Adrenal gland (tissue), 12 donors: Measurements from ENCODE around the gene PKNOX2. TPM values are rescaled to one million over a fixed set of nuclear protein-coding genes. Genes with fewer than 3 reads are reported as not detected.
"Not testable (repeated sequence)": the region's sequence is repeated elsewhere in the genome, so short reads cannot be mapped to it uniquely, and the experiment has no call there.

Source experiments
- DNase-seq, 7 donors: peaks; one replicate each; pipeline ENCODE4 v3.0.0-alpha.2; 2019 to 2020
- H3K27ac ChIP-seq, 5 donors: fragments of 200-600 bp; sonication (generic) in 4 of 5; 1 replicate in 3 of 5; 2 replicates in 2 of 5; pipeline versions ENCODE4 v1.5.1 to v1.8.0; 2016 to 2020; ENCODE audit warnings: mild to moderate bottlenecking in 1 of 5
- H3K27me3 ChIP-seq: fragments of 200-600 bp; 2 replicates; pipeline ENCODE4 v1.8.0; 2021
- H3K36me3 ChIP-seq, 2 donors: fragments of 200-600 bp; replicated peaks in 1 of 2; 1 replicate in 1 of 2; 2 replicates in 1 of 2; pipeline versions ENCODE4 v1.5.1 to v1.8.0; 2018 to 2022
- H3K4me1 ChIP-seq, 2 donors: fragments of 200-600 bp; replicated peaks in 1 of 2; 1 replicate in 1 of 2; 2 replicates in 1 of 2; pipeline versions ENCODE4 v1.5.1 to v1.8.0; 2018 to 2021
- H3K4me3 ChIP-seq, 4 donors: fragments of 200-600 bp; sonication (generic) in 3 of 4; one replicate each; pipeline ENCODE4 v1.5.1; 2016 to 2018
- H3K9me3 ChIP-seq, 3 donors: fragments of 200-600 bp; sonication (generic) in 1 of 3; replicated peaks in 1 of 3; 1 replicate in 2 of 3; 2 replicates in 1 of 3; pipeline versions ENCODE4 v1.5.1 to v1.8.0; 2016 to 2021
- CTCF ChIP-seq, 6 experiments: fragments of 450-650 bp in 4 of 6; fragments of 200-600 bp in 2 of 6; sonication (generic) in 1 of 6; IDR thresholded peaks; 1 replicate in 5 of 6; 2 replicates in 1 of 6; pipeline versions ENCODE4 v1.5.1 to v1.8.0; 2016 to 2021; ENCODE audit warnings: antibody characterized with exemption in 6 of 6, mild to moderate bottlenecking in 2 of 6, moderate library complexity in 1 of 6
- POLR2A ChIP-seq, 2 donors: fragments of 450-650 bp; IDR thresholded peaks; one replicate each; pipeline ENCODE4 v1.6.1; 2017; ENCODE audit warnings: antibody characterized with exemption in 2 of 2, mild to moderate bottlenecking in 2 of 2, moderate library complexity in 1 of 2
- WGBS, 4 donors: extraction: QIAGEN DNeasy Blood & Tissue Kit in 2 of 4; methylation state at CpG; one replicate each; pipeline versions ENCODE4 v1.1.5 to v1.1.7; 2013 to 2017; 5-methylcytosine and 5-hydroxymethylcytosine counted together
- intact Hi-C, 2 donors: fragments of 100-400 bp; cut with DNase I; formaldehyde crosslinking; loops; one replicate each; pipeline versions ENCODE4 v1.14.1 to v1.15.0; 2022 to 2023
- polyA plus RNA-seq, 3 donors: library from polyadenylated mRNA; stranded (reverse); fragments of 200-250 nt in 2 of 3; fragments of 350-450 nt in 1 of 3; fragmentation: Illumina TruSeq in 1 of 3; extraction: RNeasy Lipid Tissue Mini Kit (QIAGEN cat#74804) in 1 of 3; gene quantifications; one replicate each; pipeline ENCODE4 v1.2.3, GENCODE V29; 2013 to 2014
- total RNA-seq, 9 donors: library from RNA; depleted of rRNA in 4 of 9; stranded (reverse); fragments of >200 nt in 4 of 9; fragments of 120-200 nt in 1 of 9; fragmentation: NEBNext Ultra II Directional in 1 of 9; extraction: Animal tissue kit (Norgen Biotek cat#: 25700) in 1 of 9; gene quantifications; one replicate each; pipeline versions ENCODE4 v1.1.0 to v1.2.4, GENCODE V29; 2013 to 2023
- donor health status: healthy with polysubstance abuse.
- donor health status: Bipolar disorder and iron deficiency.
- donor health status: DM: yes; HTN: yes; CAD: no.
- donor health status: DM: no; HTN: no; CAD: no.
- donor health status: DM: no; HTN: no; CAD: no.
- donor health status: DM: yes; HTN: yes; CAD: no.

Gene PKNOX2
- total and polyA plus RNA-seq, 12 donors = 1.2 to 34.7 (median 3.1) TPM

GRCh38 chr11:125221461-125221860, 56.9 kb downstream of the PKNOX2 start:
- no peak for DNase-seq
- Histone ChIP-seq H3K4me1 (no peaks in the 10 kb centered on the region), H3K4me3 (no peak overlapping the region), H3K27ac (no peak overlapping the region), H3K9me3 (no peaks in the 10 kb centered on the region), H3K27me3 (no peaks in the 10 kb centered on the region), H3K36me3 (no peaks in the 10 kb centered on the region)
- intact Hi-C loops = no loop called here
- 74 to 84% (median 77%) methylated on average over 10 of the region's 10 CpGs for WGBS, 4 donors
- TF ChIP-seq CTCF (IDR thresholded peaks at IDR 0.05) = no peak
- TF ChIP-seq POLR2A (IDR thresholded peaks at IDR 0.05) = no peak

GRCh38 chr11:125222494-125222893, 57.9 kb downstream of the PKNOX2 start:
- WGBS, 4 donors = 84 to 91% (median 88%) methylated on average over 4 of the region's 4 CpGs
- intact Hi-C loops = no loop called here

GRCh38 chr11:125223161-125223560, 58.6 kb downstream of the PKNOX2 start:
- peak overlapping the region in 1 of 5 donors; percentile 40 for H3K27ac ChIP-seq
- H3K4me3 ChIP-seq, H3K27me3 ChIP-seq, H3K36me3 ChIP-seq, H3K4me1 ChIP-seq, H3K9me3 ChIP-seq, intact Hi-C loops: not testable (repeated sequence)
- WGBS, 4 donors = 81 to 98% (median 85%) methylated on average over 6 of the region's 6 CpGs
- peak in 1 of 7 donors; percentile 8 for DNase-seq

More at GRCh38 chr11:125222494-125222893, 57.9 kb downstream of the PKNOX2 start:
- no peak overlapping the region for H3K4me3 ChIP-seq
- no peaks in the 10 kb centered on the region for H3K9me3 ChIP-seq
- no peak for DNase-seq
- no peak overlapping the region for H3K27ac ChIP-seq
- H3K36me3 ChIP-seq = no peaks in the 10 kb centered on the region
- no peaks in the 10 kb centered on the region for H3K27me3 ChIP-seq
- TF ChIP-seq POLR2A (IDR thresholded peaks at IDR 0.05) (no peak), CTCF (IDR thresholded peaks at IDR 0.05) (no peak)
- no peaks in the 10 kb centered on the region for H3K4me1 ChIP-seq

GRCh38 chr11:125223901-125224361, 59.4 kb downstream of the PKNOX2 start:
- peak in 3 of 7 donors; percentile 24 to 59 (median 30) for DNase-seq
- Histone ChIP-seq H3K27ac (peak overlapping the region in 2 of 5 donors; percentile 33 to 40), H3K4me3 (no peak overlapping the region), H3K9me3 (no peaks in the 10 kb centered on the region), H3K4me1 (no peaks in the 10 kb centered on the region), H3K27me3 (no peaks in the 10 kb centered on the region), H3K36me3 (no peaks in the 10 kb centered on the region)
- intact Hi-C loops = no loop called here
- 72 to 78% (median 76%) methylated on average over 11 of the region's 11 CpGs for WGBS, 4 donors
- TF ChIP-seq POLR2A (IDR thresholded peaks at IDR 0.05) (no peak), CTCF (IDR thresholded peaks at IDR 0.05) (no peak)

GRCh38 chr11:125224391-125225021, 60.0 kb downstream of the PKNOX2 start:
- no peak for TF ChIP-seq POLR2A (IDR thresholded peaks at IDR 0.05)
- peak in 2 of 6 experiments; percentile 11 to 15 for TF ChIP-seq CTCF (IDR thresholded peaks at IDR 0.05)
- DNase-seq = peak in 3 of 7 donors; percentile 11 to 57 (median 28)
- 62 to 77% (median 70%) methylated on average over 11 to 15 of the region's 15 CpGs for WGBS, 4 donors
- peak overlapping the region in 2 of 5 donors; percentile 33 to 40 for H3K27ac ChIP-seq
- H3K36me3 ChIP-seq = no peaks in the 10 kb centered on the region
- H3K9me3 ChIP-seq = no peaks in the 10 kb centered on the region
- H3K27me3 ChIP-seq = no peaks in the 10 kb centered on the region
- intact Hi-C loops = no loop called here
- no peaks in the 10 kb centered on the region for H3K4me1 ChIP-seq
- no peak overlapping the region for H3K4me3 ChIP-seq
